Activated CD4-positive, alpha-beta T cell treated with anti-CD3 and anti-CD28 coated beads, Interleukin-2, amount 50 U/mL, for 48 hours (primary cell): ENCODE results near the gene EPHB2.

Source experiments
- DNase-seq, 2 experiments: peaks; one replicate each; pipeline ENCODE4 v3.0.0-alpha.2; 2020

The EPHB2 gene

DNA sequence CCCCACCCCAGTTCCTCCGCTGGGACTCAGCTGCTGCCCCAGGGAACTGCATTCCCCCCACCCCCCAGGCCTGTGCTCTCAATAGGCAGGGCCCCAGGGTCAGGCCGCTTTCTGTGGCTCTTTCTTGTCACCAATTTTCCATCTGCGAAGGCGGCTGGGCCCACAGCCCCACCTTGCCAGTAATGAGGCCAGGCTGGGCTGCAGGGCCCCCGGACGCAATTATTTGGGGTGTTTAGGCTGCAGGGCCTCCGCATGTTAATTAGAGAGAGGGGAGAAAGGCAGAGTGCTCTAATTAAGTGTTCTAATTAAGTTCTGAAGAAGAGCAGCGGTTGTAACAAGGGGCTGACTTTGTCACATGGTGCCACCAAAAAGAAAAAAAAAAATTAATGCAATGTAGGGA, 71.8 kb downstream of the EPHB2 start:
- DNase-seq, result no peak

DNA sequence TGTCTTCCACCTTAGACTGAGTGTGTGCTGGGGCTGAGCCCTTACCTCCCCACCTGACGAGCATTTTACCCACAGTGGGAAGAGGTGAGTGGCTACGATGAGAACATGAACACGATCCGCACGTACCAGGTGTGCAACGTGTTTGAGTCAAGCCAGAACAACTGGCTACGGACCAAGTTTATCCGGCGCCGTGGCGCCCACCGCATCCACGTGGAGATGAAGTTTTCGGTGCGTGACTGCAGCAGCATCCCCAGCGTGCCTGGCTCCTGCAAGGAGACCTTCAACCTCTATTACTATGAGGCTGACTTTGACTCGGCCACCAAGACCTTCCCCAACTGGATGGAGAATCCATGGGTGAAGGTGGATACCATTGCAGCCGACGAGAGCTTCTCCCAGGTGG, 73.7 kb downstream of the EPHB2 start:
- no peak for DNase-seq

DNA sequence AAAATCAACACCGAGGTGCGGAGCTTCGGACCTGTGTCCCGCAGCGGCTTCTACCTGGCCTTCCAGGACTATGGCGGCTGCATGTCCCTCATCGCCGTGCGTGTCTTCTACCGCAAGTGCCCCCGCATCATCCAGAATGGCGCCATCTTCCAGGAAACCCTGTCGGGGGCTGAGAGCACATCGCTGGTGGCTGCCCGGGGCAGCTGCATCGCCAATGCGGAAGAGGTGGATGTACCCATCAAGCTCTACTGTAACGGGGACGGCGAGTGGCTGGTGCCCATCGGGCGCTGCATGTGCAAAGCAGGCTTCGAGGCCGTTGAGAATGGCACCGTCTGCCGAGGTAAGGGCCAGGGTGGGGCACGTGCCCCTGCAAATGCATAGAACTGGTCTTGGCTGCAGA, 74.1 kb downstream of the EPHB2 start:
- no peak for DNase-seq

DNA sequence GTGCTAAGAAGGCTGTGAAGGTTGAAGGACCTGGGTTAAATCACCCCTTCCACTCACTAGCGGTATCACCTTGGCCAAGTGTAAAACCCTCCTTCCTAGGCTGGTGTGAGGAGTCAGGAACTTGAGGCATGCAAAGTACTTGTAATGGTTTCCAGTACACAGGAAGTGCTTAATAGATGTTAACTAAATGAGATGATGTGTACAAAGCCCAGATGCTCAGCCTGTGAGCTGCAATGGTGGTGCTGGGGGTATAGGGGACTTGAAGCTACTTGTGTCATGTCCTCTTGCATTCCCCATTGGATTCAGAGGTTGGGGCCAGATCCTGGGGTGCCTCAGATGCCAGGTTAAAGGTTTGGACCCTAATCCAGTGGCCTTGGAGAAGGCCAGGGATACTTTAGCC, 75.5 kb downstream of the EPHB2 start:
- DNase-seq, result no peak

DNA sequence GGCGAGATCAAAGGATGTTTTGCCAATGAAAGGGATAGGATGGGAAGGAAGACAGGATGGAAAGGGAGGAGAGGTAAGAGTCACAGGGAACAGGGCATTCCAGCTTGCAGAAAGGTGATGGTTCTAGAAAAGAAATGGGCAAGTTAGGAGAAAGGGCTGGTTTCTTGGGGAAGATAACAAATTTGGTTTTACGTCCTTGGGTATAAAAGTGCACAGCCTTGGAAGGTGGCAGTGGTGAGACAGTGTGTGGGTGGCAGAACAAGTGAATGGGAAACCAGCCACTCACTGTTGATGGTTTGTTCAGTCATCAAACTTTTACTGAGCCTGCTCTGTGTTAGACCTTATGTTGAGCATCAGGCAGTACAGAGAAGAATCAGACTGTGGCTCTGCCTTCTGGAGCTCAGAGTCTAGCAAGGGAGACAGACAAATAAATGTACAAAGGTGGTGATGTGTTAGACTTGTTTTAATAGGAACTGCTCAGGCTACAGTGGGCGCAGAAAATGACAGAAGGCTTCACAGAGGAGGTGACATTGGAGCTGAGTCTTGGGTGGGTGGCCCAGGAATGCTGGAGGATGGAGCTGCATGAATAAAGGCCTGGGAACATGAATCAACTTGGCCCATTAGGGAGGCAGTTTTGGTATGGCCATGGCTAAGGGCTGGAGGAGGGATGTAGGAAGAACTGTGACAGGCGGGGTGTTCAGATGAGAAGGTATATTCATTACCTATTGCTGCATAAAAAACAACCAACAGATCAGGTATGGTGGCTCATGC, 76.3 kb downstream of the EPHB2 start:
- DNase-seq, result no peak

DNA sequence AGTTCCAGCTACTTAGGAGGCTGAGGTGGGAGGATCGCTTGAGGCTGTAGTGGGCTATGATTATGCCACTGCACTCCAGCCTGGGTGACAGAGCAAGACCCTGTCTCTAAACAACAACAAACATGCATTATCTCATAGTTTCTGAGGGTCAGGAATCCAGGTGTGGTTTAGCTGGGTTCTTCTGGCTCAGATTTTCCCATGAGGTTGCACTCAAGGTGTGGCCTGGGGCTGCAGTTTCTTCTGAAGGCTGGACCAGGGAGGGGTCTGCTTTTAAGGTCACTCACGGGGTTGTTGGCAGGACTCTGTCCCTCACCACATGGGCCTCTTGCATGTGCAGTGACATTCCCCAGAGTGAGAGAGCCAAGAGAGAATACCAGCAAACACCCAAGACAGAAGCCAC, 77.0 kb downstream of the EPHB2 start:
- no peak for DNase-seq

DNA sequence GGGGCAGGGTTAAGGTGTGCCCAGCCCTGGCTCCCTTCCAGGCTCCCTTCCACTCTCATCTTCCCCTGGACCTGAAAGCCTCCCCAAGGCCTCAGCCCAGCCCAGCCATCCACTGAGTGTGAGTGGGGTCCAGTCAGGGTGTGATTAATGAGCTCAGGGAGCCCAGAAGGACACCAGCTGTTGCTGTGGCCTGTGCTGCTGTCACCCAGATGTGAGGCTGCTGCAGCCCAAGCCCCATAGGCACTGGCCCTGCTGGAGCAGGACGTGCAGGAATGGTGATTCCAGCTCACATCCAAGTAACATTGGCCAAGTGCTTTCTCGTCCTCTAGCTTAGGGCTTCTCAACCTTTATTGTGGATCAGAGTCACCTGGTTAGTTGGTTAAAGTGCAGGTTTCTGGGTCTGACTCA, 77.6 kb downstream of the EPHB2 start:
- no peak for DNase-seq

DNA sequence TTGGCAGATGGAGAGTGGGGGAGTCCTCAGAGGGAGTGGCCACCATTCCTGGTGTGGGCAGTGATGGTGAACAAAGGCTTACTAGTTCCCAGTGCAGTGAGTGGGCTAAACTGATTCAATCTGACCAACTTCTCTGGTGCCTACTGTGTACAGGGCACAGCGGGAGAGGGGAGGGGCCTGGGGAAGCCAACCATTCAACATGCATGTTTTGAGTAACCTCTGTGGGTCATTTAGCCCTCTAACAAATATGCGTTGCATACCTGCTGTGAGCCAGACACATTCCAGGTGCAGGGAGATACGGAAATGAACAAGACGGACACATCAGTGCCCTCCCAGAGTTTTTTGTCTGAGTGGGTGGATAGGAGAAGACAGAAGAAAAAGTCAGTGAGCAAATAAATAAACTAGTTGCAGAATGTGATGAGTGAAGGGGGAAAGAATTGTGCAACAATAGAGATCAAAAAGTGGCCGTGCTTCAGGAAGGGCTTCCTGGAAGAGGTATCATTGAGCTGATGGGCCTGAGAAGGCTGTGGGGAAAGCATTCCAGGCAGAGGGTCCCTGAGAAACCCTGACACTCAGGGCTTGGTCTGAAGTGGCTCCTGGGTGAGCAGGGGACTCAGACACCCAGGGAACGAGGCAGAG, 78.8 kb downstream of the EPHB2 start:
- no peak for DNase-seq

DNA sequence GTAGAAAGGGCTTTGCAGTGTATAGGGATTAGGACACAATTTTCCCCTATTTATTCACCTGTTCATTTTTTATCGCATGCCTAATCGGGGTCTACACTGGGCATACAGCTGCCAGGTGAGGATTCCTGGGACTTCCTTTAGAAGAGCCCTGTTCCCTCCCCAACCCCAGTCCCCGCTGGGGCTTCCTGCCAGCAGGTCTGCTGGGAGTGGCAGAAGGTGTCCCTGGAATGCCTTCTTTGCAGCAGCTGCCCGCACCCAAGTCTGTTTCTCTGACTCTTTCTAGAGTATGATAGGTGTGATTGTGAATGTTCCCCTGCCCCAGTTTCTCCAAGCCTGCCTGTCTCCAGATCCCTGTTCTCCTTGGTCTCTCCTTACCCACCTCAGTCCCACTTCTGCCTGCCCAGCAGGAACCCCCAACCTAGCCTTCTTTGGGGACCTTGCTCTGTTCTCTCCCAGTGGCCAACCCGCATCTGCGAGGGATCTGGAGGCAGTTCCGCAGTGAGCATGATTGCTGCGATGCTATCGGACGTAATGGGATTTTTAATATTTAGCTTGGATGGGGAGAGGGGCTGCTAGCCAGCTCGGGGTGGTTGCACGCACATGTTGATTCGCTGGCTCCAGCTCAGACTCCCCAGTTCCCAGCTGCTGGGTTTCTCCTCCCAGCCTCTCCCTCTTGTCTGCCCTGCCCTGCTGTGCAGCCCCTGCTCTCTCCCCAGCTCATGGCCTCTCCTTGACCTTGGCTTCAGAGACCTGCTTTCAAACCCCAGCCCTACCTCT, 79.8 kb downstream of the EPHB2 start:
- DNase-seq, result no peak

DNA sequence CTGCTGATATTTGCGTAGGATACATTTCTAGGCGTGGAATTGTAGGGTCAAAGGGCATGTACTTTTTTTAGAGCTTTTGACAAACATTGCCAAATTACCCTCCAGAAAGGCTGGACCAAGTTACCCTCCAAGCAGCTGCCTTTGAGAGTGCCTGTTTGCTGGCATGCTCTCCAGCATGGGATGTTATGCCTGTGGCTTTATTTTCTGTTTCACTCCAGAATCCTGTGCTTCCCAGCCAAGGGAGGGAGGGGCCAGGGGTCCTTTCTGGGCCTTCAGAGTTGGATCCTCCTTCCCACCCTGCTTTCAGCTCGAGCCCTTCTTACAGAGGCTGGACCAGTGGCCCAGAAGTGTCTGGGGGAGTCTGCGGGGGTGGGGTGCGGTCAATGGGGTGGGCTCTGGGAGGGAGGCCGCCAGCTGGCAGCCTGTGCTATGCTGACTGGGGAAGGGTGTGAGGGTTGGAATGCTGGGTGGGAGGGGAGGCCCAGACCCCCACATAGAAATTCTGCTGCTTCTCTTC, 81.2 kb downstream of the EPHB2 start:
- no peak for DNase-seq

DNA sequence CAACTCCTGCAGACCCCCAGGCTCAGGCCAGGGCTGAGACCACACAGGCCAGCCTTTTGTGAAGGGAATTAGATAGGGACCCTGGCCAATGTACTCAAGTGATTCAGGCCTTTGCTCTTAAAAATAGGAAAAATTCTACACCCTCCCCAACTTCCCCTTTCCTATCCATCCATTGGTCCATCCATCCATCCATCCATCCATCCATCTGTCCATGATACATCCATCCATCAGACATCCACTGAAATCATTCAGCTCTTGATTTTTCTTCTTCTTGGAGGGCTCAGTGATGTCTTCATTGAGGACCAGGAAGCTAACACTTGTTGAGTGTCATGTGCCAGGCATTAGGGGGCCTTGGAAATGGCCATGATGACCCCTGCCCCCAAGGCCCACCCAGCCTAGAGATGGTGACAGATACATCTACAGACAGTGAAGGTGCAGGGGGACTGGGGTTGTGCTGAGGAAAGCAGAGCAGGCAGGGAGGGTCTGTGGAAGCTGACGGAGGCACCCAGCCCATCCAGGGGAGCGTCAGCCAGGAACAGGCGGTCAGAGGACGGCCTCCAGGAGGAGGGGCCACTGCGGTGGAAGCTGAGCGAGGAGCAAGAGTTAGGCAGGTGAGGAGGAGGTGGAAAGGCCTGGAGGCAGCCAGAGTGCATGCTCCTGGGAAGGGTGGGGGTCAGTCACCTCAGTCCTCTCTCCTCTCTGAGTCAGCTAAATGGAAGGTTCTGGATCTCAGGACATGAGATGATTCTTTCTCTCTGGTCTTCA, 81.9 kb downstream of the EPHB2 start:
- DNase-seq, result no peak

DNA sequence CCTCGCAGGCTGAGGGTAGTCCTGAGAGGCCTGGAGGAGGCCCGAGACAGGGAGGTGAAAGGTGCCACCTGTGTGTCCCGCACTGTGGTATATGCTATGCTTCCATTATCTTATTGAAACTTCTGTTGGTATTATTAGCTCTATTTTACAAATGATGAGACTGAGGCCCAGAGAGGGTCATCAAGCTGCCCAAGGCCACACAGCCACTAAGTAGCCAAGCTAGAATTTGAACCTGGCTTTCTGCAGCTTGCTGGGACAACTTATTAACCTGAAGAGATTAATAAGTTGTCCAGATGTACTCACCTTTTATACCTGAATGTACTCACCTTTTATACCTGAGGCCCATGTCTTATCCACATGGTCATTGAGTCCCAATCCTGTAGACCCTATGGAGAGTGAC, 83.0 kb downstream of the EPHB2 start:
- DNase-seq, result no peak

DNA sequence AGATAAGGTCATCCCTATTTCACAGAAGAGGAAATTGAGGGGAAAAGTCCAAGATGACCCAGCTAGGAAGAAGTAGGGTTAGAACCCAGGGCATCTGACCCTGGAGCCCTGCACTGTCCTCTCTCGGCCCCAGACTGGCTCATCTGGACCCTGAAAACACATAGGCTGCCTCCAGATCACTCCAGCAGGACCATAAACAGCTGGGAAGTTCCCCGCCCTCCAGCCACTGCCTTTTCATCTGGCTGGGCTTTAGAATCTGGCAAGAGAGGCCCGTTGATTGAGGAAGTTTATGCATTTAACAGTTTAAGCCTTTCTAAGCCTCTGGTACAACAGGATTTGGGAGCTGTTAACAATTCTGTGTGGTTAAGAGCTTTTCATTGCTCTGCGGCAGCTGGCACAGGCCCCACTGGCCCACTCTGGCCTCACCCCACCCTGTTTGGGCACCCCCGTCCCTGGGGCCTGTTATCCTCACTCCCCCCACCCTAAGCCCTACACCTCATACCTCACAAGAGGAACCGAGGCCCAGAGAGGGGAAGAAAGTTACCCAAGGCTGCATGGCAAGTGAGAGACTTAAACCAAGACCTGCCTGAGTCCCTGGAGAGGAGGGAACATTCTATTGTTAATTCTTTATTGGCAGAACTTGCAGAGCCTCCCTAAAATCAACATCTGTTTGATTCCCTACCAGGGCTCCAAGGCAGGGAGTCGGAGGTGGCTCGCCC, 84.2 kb downstream of the EPHB2 start:
- no peak for DNase-seq

DNA sequence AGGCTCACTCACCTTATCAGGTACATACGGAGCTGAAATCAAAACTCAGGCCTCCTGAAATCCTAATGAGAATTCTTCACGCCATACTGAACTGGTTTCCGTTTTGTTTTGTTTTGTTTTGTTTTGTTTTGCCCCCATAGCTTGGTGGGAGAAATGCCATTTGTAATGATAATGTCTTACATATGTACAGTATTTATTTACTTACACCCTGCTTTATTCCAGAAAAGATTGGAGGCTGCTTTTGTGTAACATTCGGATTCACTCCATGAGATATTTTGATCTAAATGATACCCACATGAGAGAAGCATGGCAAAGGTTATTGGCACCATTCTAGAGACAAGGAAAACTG, 84.7 kb downstream of the EPHB2 start:
- DNase-seq, result no peak

DNA sequence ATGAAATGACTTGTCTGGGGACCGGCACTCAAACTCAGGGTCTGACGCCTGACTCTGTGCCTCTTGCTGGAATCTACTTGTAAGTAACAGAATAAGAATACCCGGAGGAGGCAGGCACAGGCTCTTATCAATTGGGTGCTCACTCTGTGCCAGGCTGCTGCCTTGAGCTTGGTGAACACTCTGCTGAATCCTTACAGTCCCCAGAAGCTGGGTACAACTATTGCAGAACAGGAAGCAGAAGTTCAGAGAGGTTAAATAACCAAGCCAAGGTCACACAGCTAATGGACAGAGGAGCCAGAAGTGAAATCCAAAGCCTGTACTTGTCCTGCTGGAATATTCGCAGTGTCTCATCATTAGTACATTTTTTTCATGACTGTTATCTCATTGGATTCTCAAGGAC, 86.0 kb downstream of the EPHB2 start:
- no peak for DNase-seq

DNA sequence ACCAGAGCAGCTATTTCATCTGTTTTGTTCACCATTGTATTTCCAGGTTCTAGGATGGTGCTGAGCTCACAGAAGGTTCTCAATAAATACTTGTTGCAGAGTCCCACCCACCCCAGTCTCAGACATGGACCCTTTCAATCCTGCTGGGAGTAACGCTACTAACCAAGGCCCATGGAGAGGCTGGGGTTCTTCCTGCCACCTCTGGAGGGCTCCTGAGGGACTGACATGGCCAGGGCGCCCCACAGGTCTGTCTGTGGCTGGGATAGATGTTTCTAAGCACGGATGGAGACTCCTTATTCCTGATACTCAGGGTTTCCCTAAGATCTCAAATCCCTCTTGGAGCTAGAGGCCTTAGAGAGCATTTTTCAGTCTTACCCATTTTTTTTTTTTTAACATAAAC, 87.4 kb downstream of the EPHB2 start:
- no peak for DNase-seq

DNA sequence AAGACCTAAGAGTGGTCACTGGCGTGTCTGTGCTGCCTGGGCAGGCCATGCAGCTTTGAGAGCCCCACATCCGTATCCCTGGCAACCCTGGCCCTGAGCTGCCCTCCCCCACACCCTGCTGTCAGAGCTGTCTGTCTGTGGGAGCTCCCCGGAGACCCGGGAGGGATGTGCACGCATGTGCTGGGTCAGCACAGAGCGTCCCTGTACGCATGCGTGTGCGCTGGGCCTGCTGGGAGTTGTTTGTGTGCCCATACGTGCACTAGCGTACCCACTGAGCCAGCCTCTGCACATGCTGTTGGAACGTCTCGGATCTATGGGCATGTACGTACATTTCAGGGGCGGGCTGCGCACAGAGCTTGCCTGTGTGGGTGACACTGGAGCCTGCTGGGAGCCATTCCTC, 89.3 kb downstream of the EPHB2 start:
- DNase-seq, result no peak

DNA sequence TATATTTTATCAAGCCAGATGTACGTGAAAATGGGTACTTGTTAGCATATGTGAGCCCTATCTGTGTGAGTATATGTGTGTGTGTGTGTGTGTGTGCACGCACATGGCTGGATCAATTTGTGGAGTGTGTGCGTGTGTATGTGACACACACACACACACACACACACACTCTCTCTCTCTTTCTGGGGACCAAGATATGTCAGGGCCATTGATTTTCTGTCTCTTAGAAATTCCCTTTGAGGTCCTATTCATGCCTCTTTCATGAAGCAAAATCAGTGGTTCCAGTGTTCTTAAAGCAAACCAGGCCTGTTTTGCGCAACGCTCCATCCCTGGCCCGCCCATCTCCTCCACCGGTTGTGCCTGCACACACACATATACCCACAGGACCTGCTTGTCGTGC, 90.0 kb downstream of the EPHB2 start:
- no peak for DNase-seq

DNA sequence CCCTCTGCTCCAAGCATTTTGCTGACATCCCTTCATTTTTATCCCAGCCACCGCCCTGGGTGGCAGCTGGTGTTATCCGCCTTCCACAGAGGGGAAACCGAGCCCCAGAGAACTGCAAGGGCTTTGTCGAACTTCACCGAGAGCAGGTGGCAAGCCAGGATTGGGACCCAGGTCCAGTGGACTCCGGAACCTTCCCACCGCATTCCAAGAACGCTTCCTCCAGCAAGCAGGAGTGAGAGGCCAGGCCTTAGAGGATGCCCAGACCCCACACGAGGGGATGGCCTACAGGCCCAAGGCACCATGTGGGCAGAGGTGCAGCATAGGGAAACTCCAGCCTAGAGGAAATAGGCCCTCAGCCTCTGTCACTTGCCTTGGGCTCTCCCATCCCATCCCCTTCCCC, 90.7 kb downstream of the EPHB2 start:
- no peak for DNase-seq

DNA sequence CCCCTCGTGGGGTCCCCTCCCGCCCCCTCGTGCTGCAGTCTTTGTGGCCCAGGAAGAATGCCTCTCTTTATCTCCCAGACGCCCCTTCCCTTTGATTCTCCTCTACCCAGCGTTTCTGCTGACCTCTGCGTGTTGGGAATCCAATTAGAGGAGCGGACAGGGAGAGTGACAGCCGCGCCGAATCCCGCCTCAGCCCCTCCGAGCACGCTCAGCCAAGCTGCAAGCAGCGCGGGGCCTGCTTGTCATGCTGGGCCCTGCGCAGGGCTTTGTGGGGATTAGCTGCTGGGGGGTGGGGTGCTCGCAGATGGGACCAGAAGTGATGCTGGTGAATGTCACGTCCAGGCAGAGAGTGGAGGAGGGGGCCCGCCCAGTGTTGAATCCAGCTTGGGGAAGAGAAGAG, 91.1 kb downstream of the EPHB2 start:
- DNase-seq, result no peak

DNA sequence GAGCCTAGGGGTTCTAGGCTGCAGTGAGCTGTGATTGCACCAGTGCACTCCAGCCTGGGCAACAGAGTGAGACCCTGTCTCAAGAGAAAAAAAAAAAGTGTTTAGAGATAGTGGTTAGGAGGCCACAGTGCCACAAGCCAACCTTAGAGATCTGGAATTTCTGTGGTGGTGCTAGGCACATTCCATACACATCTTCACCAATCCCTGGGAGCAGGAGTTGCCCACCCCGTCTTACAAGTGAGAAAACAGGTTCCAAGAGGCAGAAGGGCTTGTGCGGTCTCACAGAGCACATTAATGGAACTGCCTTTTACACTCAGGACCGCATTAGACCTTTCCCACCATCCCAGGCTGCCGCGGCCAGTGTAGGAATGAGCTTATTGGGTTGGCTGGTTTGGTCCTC, 93.2 kb downstream of the EPHB2 start:
- DNase-seq, result no peak

DNA sequence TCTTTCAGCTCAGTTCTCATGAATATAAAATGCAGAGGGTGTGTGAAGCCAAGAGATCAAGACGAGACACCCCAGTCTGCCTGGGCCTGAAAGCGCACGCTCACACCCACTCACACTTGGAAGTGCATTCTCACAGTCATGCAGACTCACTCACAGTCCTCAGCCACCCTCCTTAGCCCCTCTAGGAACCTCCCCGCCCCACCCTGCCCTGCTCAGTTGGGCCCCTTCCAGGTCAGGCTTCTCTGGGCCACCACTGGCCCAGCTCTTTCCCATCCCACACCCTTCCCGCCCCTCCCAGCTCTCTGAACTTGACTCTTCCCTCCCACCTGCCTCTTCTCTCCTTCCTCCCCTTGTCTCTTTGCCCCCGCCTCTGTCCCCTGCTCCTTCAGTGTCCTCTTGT, 93.8 kb downstream of the EPHB2 start:
- no peak for DNase-seq
